ENCODE measurements around the gene INSIG1. TPM values are rescaled to one million over a fixed set of nuclear protein-coding genes. Genes with fewer than 3 reads are reported as not detected.

Gene INSIG1
- total RNA-seq, 1 experiment from 2014 or later: 54.7 TPM

- H3K4me2 ChIP-seq (ENCODE audit: low read length): no peak overlapping the region
- no peaks in the 10 kb centered on the region for H3K36me3 ChIP-seq (ENCODE audit: control insufficient read depth in 1 of 2, insufficient read depth in 2 of 2, low read length in 2 of 2)
- peaks cover 8% of the 10 kb centered on the region; the same call in 1 of the 2 replicates for H3K27me3 ChIP-seq (ENCODE audit: insufficient read depth, low read length)
- no peak overlapping the region for H3K9ac ChIP-seq (ENCODE audit: low read length)
- H3K4me3 ChIP-seq (replicated peaks in 1 of 2; ENCODE audit: low read depth in 1 of 2, low read length in 2 of 2): no peak overlapping the region
- RAD21 ChIA-PET (ENCODE audit: low non-redundant PET in 1 of 2, low total read pairs in 2 of 2, uncharacterized antibody in 2 of 2, unreplicated experiment in 2 of 2): no interaction called here
- H3K9me3 ChIP-seq (ENCODE audit: control insufficient read depth in 1 of 2, insufficient read depth in 1 of 2, low read depth in 1 of 2, low read length in 2 of 2): no peaks in the 10 kb centered on the region
- ATAC-seq: no peak
- no peak for DNase-seq (ENCODE audit: low read depth, low spot score)
- no peak overlapping the region for H3K27ac ChIP-seq (ENCODE audit: low read depth, low read length)
- BruUV-seq (replicated peaks): no TSS peak
- POLR2A ChIA-PET: no interaction called here
- no peak for TF ChIP-seq RAD21 (IDR thresholded peaks at IDR 0.05; ENCODE audit: low read depth)
- no peak for TF ChIP-seq EZH2 (IDR thresholded peaks at IDR 0.05)
- TF ChIP-seq ELF1 (IDR thresholded peaks at IDR 0.05; ENCODE audit: borderline replicate concordance, low read depth): no peak
- no peak for TF ChIP-seq CEBPB (IDR thresholded peaks at IDR 0.05; ENCODE audit: low read depth)
- no peak for TF ChIP-seq ZNF274 (IDR thresholded peaks at IDR 0.05; ENCODE audit: low read depth, low read length)
- TF ChIP-seq POLR2A (IDR thresholded peaks at IDR 0.05; ENCODE audit: borderline replicate concordance, extremely low read depth, insufficient read depth, insufficient read length): no peak
- TF ChIP-seq ZFX (IDR thresholded peaks at IDR 0.05): no peak
- TF ChIP-seq CTCF (IDR thresholded peaks at IDR 0.05 in 2 of 3, conservative IDR thresholded peaks at IDR 0.05 in 1 of 3; ENCODE audit: borderline replicate concordance in 1 of 3, insufficient read depth in 1 of 3, low read depth in 2 of 3, low read length in 2 of 3): no peak
- TF ChIP-seq EZH2phosphoT487 (IDR thresholded peaks at IDR 0.05; ENCODE audit: borderline replicate concordance): no peak
- no peak for TF ChIP-seq TCF7L2 (IDR thresholded peaks at IDR 0.05; ENCODE audit: borderline replicate concordance, extremely low read depth, insufficient read depth, insufficient read length)
- no peak for TF ChIP-seq REST (IDR thresholded peaks at IDR 0.05; ENCODE audit: low read depth)
- TF ChIP-seq JUND (IDR thresholded peaks at IDR 0.05): no peak
- no peak for TF ChIP-seq SIN3A (IDR thresholded peaks at IDR 0.05; ENCODE audit: low read depth)
- no peak for TF ChIP-seq CBX3 (IDR thresholded peaks at IDR 0.05; ENCODE audit: low read depth)
- TF ChIP-seq ATF3 (IDR thresholded peaks at IDR 0.05): no peak
- TF ChIP-seq SP1 (IDR thresholded peaks at IDR 0.05; ENCODE audit: low read depth): no peak
- no peak for TF ChIP-seq POLR2AphosphoS5 (IDR thresholded peaks at IDR 0.05; ENCODE audit: low read depth, low read length)
- no peak for TF ChIP-seq YY1 (IDR thresholded peaks at IDR 0.05; ENCODE audit: extremely low read depth, insufficient replicate concordance, low read depth, low read length)
- H4K20me1 ChIP-seq (ENCODE audit: insufficient read depth): no peaks in the 10 kb centered on the region
- CTCF ChIA-PET: no interaction called here
- intact Hi-C loops (cut with micrococcal nuclease): no loop called here
- no peak overlapping the region for H2AFZ ChIP-seq (ENCODE audit: low read depth, low read length, poor library complexity, severe bottlenecking)
- no peaks in the 10 kb centered on the region for H3K4me1 ChIP-seq (ENCODE audit: control insufficient read depth in 1 of 2, insufficient read depth in 2 of 2, low read length in 2 of 2)
- no peaks in the 10 kb centered on the region for H3K9me2 ChIP-seq (ENCODE audit: insufficient read depth)
- H3K79me2 ChIP-seq (ENCODE audit: insufficient read depth, low read length): no peaks in the 10 kb centered on the region
Measured at GRCh38 chr7:155352753-155353115, 55.1 kb downstream of the INSIG1 start.

All from HCT116 (cell line).